HG02870 (cell line): Measurements from ENCODE around the gene HAUS3.

Experiments used
- ATAC-seq: cut with Tn5 transposase; IDR thresholded peaks from one replicate; pipeline ENCODE4 v1.9.1; 2021; ENCODE audit warnings: mild to moderate bottlenecking, moderate library complexity; ENCODE audit not compliant: unreplicated experiment

The HAUS3 gene

DNA sequence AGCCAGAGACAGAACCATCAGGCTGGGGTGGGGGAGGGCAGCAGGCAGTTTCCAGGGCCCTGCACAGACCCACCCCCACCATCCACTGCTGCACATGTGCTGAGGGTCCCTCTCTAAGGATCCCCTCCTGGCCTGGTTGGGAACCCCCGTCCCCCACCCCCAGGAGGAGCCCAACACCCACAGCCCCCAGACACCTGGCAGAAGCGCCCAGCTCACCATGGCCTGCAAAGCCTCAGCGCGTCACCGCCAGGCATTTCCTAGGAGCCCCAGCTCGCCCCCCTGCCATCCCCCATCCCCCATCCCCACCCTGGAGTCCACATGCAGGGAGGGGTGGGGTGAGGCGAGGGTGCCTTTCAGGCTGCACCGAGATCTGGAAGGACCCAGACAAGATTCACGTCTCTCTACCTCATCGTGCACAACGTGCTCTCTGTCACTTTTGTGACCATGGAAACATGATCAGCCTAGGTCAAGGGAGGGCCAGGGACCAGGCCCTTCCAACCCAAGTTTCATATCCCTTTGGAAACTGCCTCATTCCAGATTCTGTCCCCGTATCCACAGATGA is 10.7 kb upstream of the HAUS3 start:
- no peak for ATAC-seq

DNA sequence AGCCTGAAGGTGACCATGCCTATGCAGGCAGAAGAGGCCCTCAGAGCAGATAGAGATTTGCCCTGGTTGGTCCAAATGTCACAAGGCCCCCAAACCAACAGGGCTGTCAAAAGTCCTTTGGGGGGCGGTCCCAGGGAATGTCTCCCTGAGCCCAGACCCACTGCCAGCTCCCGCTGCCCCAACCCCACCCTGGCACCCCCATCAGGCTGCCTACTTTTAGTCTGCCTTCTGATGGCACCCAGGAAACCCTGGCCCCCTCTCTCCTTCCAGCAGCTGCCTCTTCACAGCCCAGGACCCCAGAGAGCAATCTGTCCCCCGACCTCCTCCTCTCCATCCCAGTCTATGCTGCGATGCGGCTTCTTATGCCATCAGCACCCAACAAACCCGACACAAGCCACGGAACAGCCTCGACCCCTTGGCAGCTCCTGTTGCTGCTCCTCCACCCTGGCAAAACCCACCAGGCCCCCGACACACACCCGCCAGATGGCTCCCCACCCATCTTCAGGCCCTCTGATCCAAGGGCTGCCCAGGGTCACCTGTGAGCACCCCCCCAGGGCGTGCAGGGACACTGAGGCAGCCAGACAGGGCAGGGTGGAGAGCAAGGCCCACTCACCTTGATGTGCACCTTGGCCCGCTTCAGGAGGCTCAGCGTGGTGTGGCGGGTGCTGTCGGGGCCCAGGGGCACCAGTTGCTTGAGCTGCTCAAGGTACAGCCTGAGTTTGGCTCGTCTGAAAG is 10.0 kb upstream of the HAUS3 start:
- no peak for ATAC-seq

DNA sequence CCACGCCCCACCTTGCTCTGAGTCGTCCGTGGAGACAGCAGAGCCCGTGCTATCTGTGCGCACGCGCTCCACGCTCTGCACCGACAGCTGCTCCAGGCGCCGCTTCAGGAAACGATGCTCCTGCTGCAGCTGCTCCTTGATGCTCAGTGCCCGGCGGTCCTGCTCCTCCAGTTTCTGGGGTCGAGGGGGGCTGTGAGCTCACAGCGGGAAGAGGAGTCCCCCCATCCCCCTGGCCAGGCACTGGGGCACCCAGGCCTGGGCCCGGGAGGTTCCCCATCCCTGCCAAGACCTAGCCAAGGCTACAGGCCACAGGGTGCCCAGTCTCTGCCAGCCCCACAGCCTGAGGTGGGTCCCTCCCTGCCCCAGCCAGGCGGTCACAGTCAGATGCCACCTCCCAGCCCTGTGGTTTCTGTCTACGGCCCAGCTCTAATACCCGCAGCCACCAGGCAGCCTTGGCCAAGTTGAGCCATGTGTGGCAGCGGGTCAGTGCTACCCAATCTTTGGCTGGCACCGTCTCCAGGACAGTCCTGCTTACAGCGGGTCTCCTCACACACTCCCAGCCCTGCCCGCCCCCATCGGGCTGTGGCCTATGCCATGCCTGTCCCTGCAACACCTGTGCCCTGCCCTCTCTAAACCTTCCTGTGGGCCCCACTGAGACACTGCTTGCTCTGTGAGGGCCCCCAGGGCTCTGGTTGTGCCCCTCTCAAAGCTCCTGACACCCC is 9.3 kb upstream of the HAUS3 start:
- ATAC-seq, result no peak

DNA sequence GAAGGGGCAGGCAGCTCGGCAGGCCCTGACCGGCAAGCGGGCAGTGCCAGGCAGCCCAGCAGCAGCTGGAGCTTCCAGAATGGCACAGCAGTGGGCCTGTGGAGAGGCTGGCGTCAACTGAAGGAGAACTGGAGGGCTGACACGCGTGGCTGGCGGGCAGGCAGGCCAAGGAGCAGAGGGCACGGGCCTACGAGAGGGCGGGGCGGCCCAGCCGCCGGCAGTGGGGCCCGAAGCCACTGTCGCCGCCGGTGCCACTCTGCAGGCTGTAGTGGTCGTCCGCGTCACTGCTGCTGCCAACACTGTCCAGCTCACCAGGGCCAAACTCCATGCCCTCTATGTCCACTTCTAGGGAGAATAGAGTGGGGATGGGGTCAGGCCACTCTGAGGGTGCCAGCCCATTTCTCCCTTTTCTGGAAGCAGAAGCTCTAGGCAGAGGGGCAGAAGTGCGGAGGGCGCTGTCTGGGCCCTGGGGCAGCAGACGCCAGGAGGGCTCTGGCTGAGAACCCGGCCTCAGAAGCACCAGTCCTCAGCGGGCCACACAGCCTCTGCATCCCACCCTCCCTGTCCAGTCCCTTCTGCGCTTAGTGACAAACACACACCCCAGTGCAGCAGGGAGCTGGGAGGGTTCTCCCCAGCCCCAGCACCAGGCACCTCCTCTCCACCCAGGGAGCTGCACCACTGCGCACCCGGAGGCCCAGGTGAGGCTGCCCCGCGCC is 8.6 kb upstream of the HAUS3 start:
- ATAC-seq, result no peak

DNA sequence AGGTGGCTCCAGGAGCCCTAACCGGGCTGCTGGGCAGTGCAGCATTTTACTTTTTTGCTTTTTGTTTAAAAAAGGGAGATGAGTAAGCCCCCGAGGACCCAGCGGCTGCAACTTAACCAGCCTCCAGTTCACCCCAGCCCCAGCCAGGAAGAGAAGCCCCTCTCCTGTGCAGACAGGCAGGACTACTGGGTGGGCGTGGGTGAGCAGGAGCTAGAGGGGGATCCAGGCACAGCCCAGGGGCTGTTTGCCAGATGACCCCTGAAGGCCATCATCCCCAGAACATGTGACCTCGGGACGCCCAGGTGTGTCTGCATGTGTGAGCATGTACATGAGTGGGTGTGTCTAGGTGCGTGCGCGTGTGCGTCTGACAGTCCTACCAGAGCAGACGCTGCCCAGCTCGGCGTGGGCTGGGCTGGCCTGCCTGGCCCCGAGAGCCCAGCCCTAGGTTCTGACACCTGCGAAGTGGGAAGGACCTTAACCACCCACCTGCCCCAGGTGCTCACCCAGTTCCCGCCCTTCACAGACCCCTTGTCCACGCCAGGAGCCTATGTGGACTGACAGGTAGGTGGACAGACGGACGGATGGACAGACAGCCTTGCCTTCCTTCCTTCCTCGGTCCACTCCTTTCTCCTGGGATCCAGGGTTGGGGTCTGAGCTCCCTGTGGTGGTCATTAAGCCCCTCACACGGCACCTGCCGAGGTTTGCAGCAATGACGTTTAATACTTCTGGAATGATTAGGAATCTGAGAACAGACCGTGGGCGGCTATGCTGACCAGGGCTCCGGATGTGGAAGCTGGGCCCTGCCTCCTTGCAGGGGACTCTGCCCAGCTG is 7.8 kb upstream of the HAUS3 start:
- no peak for ATAC-seq

DNA sequence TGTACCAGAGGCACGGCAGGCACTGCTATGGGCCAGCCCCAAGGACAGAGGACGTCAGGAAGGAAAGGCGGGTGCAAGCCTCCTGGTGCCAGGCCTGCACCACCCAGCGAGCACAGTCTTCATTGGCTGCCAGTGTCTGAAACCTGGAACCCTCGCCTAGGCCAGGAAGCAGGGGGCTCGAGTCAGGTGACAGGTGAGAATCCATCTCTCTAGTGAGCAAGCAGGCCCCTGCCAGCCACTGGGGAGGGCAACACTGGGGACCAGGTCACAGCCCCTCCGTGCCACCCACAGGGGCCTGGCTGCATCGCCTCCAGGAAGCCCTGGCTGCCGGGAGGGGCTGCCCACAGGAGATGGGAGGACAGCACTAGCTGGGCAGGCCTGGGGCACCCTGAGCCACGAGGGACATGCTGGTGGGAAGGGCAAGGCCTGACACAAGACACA is 6.9 kb upstream of the HAUS3 start:
- ATAC-seq, result no peak

DNA sequence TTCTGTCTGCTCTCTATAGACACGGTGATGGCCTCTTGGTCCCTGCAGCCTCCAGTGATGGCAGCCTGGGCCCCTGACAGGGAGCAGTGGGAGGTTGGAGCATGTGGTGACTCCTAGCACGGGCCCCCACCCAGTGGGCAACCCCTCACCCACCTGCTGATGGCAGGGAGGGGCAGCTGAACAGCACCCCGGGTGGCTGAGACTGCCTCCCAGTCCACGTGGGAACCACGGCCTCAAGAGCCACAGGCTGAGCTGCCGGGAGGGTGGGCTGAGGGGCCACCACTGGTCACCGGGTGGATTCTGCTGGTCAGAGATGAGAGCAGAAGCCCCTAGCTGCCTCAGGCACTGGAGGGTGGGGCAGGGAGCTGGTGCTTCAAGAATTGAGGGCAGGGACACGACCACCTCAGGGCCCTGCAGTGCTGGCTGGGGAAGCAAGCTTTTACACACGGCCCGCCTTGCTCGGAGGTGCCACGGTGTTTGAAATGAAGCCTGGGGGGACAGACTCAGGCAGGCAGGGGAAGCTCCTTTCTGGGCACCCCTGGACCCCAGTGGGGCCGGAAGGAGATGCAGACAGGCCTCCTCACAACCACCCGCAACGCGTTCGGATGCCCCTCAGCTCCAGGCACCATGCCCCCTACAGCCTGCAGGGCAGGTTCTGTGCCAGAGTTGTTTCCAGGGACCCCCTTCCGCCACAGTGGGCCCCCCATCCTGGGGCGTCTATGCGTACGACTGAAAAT is 6.3 kb upstream of the HAUS3 start:
- ATAC-seq, result no peak

DNA sequence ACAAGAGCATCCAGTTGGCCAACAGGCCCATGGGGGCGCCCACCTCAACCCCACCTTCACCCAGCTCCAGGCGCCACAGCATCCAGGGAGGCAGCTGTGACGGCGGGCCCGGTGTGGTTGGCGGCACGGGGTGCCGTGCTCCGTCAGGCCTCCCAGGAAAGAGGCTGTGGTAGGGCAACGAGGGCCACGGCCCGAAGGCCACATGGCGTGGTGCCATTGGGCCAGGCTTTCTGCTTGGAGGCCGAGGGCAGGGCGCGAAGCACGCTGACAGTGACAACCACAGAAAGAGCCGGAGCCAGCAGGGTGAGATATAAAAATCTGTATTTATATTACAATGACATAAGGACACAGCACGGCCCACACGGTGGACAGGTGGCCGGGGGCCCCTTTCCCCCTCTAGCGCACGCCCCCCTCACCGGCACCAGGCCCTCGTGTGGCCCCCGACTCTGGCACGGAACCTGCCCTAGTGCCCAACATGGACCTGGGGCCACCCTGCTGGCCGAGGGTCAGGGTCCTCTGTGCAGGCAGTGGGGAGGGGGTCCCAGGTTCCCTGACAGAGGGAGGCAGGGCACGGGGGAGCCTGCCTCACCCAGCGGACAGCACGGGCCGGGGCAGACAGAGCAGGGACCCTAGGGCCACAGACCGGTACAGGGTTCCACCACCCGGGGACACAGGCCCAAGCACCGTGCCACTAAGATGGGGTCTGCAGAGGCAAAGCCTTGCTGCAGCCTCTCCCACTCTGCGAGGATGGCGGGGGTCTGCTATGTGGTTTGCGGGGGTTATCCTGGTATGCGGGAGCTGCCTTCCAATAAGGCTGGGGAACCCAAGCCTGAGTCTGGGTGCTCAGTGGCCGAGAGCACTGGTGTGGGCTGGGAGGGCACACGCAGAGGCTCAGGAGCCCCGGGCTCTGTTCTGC is 5.5 kb upstream of the HAUS3 start:
- ATAC-seq, result no peak

DNA sequence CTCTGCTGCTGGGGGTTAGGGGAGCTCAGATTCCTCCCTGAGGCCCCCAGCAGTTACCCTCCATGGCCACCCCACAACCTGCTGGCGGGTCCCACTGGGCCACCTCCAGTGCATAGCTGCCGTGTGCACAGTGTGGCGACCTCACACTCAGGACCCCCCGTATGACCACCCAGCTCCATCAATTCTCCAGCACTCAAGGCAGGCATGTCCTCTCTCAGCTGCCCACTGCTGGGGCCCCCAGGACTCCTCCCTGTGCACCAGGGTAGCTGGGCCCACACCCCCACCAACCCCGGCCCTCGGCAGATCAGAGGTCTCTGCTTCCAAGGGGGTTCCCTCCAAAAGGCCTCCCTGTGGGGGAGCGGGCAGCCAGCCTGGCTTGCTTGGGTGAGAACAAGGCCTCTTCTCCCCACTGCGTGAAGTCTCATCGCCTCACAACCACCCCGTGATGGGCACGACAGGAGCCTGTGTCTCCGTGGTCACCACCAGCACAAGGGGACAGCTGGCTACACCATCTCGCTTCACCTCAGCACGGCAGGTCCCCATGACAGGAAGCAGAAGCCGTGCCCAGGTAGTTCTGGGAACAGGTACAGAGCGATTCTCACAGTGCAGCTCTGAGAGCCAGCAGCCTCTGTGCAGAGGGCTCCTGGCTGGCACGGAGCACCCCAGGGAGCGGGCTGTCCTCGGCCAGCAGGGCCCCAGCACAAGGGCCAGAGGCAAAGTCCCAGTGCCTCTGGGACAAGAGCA is 4.6 kb upstream of the HAUS3 start:
- no peak for ATAC-seq

DNA sequence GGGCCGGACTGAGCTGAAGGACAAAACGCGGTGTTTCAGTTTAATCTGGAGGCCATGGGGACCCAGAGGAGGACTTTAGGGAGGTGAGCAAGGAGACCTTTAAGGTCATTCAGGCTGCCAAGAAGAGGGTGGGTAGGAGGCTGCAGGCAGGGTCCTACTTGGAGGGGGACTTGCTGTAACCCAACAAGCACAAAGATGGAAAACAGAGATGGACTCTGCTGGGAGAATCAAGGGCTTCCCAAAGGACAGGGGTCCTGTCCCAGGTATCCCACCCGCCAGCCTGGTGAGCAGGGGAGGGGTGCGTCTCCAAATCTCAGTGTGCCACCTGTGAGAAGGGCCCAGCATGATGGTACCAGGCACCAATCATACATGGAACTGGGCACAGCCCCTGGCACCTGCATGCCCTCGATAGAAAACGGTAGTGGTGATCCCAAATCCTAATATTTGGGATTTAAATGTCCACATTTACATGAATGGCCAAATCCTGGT is 3.9 kb upstream of the HAUS3 start:
- ATAC-seq, result no peak

DNA sequence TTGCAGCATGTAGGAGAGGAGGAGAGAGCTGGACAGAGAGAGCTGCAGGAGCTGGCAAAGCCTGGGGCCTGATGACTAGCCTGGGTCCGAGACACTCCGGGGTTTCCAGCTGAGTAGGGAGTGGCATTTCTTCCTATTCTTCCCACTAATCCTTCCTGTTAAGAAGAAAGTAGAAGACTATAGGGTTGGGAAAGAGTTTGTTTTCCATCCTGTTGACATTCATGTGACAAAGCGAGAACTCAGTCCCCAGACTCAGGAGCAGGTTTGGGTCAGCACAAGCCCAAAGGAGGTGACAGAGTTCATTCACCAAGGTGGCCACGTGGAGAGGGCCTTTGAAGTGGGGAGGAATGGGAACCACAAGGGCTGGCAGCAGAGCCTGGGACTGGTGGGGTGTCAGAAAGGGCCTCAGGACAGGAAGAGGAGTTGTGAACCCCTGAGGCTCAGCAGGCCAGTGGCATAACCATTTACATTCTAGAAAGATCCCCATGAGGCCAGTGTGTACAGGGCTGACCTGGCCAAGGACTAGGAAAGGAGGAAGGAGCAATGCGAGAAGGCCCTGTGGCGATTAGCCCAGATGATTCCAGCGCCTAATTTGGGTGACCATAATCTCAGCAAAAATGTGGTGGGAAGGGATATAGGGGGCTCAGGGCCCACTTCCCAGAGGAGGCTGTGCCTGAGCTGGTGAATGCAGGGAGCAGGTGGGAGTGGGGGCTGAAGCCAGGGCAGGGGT is 3.3 kb upstream of the HAUS3 start:
- no peak for ATAC-seq

DNA sequence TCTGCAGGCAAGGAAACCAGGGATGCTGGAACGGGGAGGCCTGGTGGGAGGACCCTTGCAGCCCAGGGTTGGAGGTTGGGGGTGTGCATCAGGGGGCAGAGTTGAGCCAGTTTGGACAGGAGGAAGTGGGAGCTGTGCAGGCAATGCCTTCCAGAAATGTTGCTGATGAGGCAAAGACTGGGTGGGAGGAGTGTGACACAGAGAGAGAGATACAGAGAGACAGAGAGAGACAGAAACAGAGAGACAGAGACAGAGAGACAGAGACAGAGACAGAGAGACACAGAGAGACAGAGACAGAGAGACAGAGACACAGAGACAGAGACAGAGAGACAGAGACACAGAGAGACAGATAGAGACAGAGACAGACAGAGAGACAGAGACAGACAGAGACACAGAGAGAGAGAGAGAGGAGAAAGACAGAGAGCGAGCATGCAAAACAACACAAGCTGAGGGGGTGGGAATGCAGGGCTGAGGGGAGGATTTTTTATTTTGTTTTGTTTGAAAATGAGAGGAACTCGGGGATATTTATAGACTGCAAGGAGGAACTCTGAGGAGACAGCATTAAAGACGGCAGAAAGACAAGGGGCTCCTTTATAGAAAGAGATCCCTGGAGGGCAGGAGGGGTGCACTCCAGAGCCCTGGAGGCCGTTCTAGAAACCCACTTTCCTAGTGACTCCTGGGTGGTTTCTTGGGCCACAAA is 1.9 kb upstream of the HAUS3 start:
- no peak for ATAC-seq

DNA sequence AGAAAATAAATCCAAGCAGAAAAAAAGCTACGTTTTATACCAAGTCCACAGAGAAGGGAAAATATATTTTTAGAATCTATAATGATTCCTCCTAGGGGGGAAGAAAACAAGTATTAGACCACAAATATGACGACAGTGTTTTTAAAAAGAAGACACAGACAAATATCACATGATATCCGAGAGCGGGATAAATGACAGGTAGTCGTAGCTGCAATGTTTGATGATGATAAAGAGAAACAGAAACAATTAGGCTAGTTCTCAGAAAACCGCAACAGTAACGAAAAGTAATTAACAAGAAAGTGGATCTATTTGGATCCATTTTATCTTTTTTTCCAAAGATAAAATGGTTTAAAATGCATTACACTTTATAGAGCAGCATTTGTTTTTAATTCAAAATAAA is 918 bp downstream of the HAUS3 start:
- no peak for ATAC-seq

DNA sequence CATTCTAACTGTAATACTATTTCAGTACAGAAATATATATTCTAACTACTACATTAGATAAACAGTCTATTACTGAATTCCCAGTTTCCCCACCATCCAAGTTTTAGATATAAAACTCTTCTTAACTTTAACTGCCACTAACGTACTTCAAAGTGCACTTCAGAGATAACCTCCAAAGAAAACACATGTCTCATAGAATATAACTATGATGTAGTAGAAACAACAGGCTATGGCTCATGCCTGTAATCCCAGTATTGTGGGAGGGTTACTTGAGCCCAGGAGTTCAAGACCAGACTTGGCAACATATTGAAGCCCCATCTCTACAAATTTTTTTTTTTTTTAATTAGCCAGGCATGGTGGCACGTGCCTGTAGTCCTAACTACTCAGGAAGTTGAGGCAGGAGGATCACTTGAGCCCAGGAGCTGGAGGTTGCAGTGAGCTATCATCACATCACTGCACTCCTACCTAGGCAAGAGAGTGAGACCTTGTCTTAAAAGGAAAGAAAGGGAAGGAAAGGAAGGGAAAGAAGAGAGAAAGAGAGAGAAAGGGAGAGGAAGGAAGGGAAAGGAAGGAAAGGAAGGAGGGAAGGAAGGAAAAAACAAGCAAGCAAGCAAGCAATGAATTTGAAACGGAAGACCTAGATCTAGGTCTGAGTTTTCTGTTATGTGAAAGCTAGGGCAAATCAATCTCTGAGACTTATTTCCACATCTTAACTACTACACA is 4.8 kb downstream of the HAUS3 start:
- ATAC-seq, result no peak

DNA sequence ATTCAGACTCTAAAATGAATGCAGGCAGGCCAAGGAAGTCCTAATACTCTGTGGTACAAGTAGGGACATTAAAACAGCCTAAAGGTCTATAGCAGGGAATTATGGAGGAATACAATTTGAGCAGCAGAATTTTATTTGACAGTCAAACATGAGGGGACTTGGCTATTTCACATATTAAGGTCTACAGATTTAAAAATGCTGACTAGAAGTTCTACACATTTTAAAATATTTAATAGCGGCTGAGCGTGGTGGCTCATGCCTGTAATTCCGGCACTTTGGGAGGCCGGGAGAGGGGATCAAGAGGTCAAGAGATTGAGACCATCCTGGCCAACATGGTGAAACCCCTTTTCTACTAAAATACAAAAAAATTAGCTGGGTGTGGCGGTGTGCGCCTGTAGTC is 10.8 kb downstream of the HAUS3 start:
- ATAC-seq, result no peak

DNA sequence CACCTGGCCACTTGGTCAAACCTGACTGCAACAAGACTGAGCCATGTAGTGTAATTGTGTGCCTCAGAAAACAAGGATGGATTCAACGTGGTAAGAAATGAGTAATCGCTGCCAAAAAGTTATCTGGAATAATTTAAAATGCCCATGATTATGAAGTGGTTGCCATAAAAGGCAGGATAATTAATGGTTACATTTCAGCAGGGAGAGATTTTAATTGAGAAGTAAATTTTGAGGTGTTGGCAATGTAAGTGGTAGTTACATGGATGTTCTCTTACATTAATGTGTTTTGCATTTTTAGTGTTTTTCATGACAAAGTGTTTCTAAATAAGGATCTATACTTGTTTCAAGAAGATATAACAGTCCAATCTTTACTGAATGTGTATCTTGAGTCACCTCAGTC is 15.7 kb downstream of the HAUS3 start:
- no peak for ATAC-seq
